Liver (tissue), 9 donors: Measurements from ENCODE around the gene NEIL1. TPM values are rescaled to one million over a fixed set of nuclear protein-coding genes. Genes with fewer than 3 reads are reported as not detected.

Experiments used
- DNase-seq: peaks from one replicate; pipeline ENCODE4 v3.0.0-alpha.2; 2017; ENCODE audit warnings: low spot score
- H3K27ac ChIP-seq, 2 donors: one replicate each; pipeline ENCODE4 v1.7.0; 2013; ENCODE audit warnings: inconsistent platforms in 2 of 2, low read length in 2 of 2, control low read depth in 1 of 2, low read depth in 1 of 2, mild to moderate bottlenecking in 1 of 2
- H3K27me3 ChIP-seq, 4 donors: one replicate each; pipeline versions ENCODE4 v1.6.1 to v1.7.0; 2013; ENCODE audit warnings: low read length in 3 of 4, inconsistent platforms in 1 of 4, mild to moderate bottlenecking in 1 of 4, moderate library complexity in 1 of 4; ENCODE audit not compliant: control insufficient read depth in 4 of 4, insufficient read depth in 4 of 4
- H3K36me3 ChIP-seq, 4 donors: one replicate each; pipeline versions ENCODE4 v1.6.1 to v1.7.0; 2013; ENCODE audit warnings: low read length in 3 of 4, mild to moderate bottlenecking in 3 of 4, low read depth in 1 of 4, moderate library complexity in 1 of 4; ENCODE audit not compliant: control insufficient read depth in 4 of 4, insufficient read depth in 3 of 4
- H3K4me1 ChIP-seq, 4 donors: one replicate each; pipeline versions ENCODE4 v1.6.1 to v1.7.0; 2013; ENCODE audit warnings: low read length in 3 of 4, mild to moderate bottlenecking in 3 of 4, moderate library complexity in 1 of 4; ENCODE audit not compliant: control insufficient read depth in 4 of 4, insufficient read depth in 4 of 4
- H3K4me3 ChIP-seq, 3 donors: one replicate each; pipeline versions ENCODE4 v1.6.1 to v1.7.0; 2013; ENCODE audit warnings: low read length in 3 of 3, control low read depth in 1 of 3, low read depth in 1 of 3, mild to moderate bottlenecking in 1 of 3
- H3K9ac ChIP-seq, 2 donors: one replicate each; pipeline ENCODE4 v1.7.0; 2013; ENCODE audit warnings: low read length in 2 of 2, mild to moderate bottlenecking in 2 of 2, moderate library complexity in 2 of 2, control low read depth in 1 of 2, low read depth in 1 of 2
- H3K9me3 ChIP-seq, 4 donors: one replicate each; pipeline versions ENCODE4 v1.6.1 to v1.7.0; 2013; ENCODE audit warnings: low read length in 3 of 4; ENCODE audit not compliant: control insufficient read depth in 4 of 4
- EGR1 ChIP-seq, 2 donors: IDR thresholded peaks; 2 replicates each; pipeline ENCODE4 v1.6.1; 2016 to 2018; ENCODE audit warnings: antibody characterized with exemption in 2 of 2, low read depth in 2 of 2
- FOXA1 ChIP-seq: IDR thresholded peaks from 2 replicates; pipeline ENCODE4 v1.6.1; 2016; ENCODE audit warnings: antibody characterized with exemption
- FOXA2 ChIP-seq: IDR thresholded peaks from 2 replicates; pipeline ENCODE4 v1.6.1; 2016; ENCODE audit warnings: antibody characterized with exemption
- GABPA ChIP-seq, 2 donors: IDR thresholded peaks in 1 of 2; conservative IDR thresholded peaks in 1 of 2; 2 replicates each; pipeline ENCODE4 v1.6.1; 2016; ENCODE audit warnings: antibody characterized with exemption in 2 of 2, mild to moderate bottlenecking in 1 of 2, moderate library complexity in 1 of 2
- HNF4A ChIP-seq, 2 donors: conservative IDR thresholded peaks; 2 replicates each; pipeline ENCODE4 v1.6.1; 2016; ENCODE audit warnings: antibody characterized with exemption in 2 of 2, mild to moderate bottlenecking in 2 of 2
- HNF4G ChIP-seq: IDR thresholded peaks from 2 replicates; pipeline ENCODE4 v1.6.1; 2016; ENCODE audit warnings: antibody characterized with exemption
- JUND ChIP-seq, 2 donors: IDR thresholded peaks; 2 replicates each; pipeline ENCODE4 v1.6.1; 2016; ENCODE audit warnings: antibody characterized with exemption in 2 of 2
- MAX ChIP-seq: IDR thresholded peaks from 2 replicates; pipeline ENCODE4 v1.6.1; 2016; ENCODE audit warnings: antibody characterized with exemption
- NR2F2 ChIP-seq: IDR thresholded peaks from 2 replicates; pipeline ENCODE4 v1.6.1; 2016; ENCODE audit warnings: antibody characterized with exemption
- RAD21 ChIP-seq, 2 donors: IDR thresholded peaks; 2 replicates each; pipeline ENCODE4 v1.6.1; 2016; ENCODE audit warnings: antibody characterized with exemption in 2 of 2, mild to moderate bottlenecking in 2 of 2
- RXRA ChIP-seq, 2 donors: IDR thresholded peaks; 2 replicates each; pipeline ENCODE4 v1.6.1; 2017 to 2018; ENCODE audit warnings: antibody characterized with exemption in 2 of 2, mild to moderate bottlenecking in 1 of 2
- SP1 ChIP-seq: IDR thresholded peaks from 2 replicates; pipeline ENCODE4 v1.6.1; 2018; ENCODE audit warnings: antibody characterized with exemption, mild to moderate bottlenecking
- TAF1 ChIP-seq: conservative IDR thresholded peaks from 2 replicates; pipeline ENCODE4 v1.6.1; 2016; ENCODE audit warnings: antibody characterized with exemption, mild to moderate bottlenecking
- YY1 ChIP-seq: IDR thresholded peaks from 2 replicates; pipeline ENCODE4 v1.6.1; 2016; ENCODE audit warnings: antibody characterized with exemption, mild to moderate bottlenecking
- WGBS: extraction: QIAGEN DNeasy Blood & Tissue Kit; methylation state at CpG from one replicate; pipeline ENCODE4 v1.1.7; 2013; 5-methylcytosine and 5-hydroxymethylcytosine counted together
- polyA plus RNA-seq, 2 donors: library from polyadenylated mRNA; stranded (reverse) in 1 of 2; unstranded in 1 of 2; fragments of 200-250 nt in 1 of 2; fragments of >200 nt in 1 of 2; fragmentation: Nextera tagmentation in 1 of 2; extraction: Ambion mirVana in 1 of 2; gene quantifications; one replicate each; pipeline versions ENCODE4 v1.2.1 to v1.2.3, GENCODE V29; 2013 to 2015
- total RNA-seq, 2 donors: library from RNA; depleted of rRNA; stranded (reverse); fragments of >200 nt; gene quantifications; one replicate each; pipeline ENCODE4 v1.2.3, GENCODE V29; 2014
- TF ChIP-seq, protein P1 (sequence below): IDR thresholded peaks from 2 replicates; pipeline ENCODE4 v1.6.1; 2016; ENCODE audit warnings: antibody characterized with exemption, mild to moderate bottlenecking
- TF ChIP-seq, protein P2 (sequence below): IDR thresholded peaks from 2 replicates; pipeline ENCODE4 v1.6.1; 2016; ENCODE audit warnings: antibody characterized with exemption
- donor health status: healthy.
- donor health status: healthy.
- donor health status: healthy.
- donor health status: healthy.
- donor health status: healthy.

Gene NEIL1
- total and polyA plus RNA-seq, 4 donors: 5.3 to 25.8 (median 17.5) TPM

DNA sequence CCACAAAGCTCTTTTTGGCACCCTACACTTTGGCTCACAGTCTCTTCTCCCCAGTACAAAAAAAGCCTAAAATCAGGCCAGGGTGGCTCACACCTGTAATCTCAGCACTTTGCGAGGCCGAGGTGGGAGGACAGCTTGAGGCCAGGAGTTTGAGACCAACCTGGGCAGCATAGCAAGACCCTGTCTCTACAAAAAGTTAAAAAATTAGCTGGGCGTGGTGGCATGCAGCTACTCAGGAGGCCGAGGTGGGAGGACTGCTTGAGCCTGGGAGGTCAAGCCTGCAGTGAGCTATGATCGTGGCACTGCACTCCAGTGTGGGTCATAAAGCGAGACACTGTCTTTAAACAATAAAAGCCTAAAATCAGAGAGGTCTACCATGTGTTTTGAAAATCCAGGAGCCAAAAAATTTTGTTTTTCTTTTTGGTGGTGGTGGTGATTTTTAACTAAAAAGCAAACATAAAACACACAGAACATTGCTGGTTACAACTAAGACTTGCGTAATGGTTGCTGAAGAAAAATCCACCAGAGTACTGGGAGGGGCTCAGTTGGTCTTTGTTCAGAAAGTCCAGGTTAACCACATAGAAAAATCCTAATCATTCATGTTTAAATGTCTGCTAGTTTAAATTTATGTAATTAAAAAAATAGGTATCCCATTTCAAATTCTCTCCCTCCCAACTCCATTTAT is 23.2 kb downstream of the NEIL1 start:
- WGBS: 60% methylated on average over 7 of the region's 7 CpGs
- peak in 1 of 2 donors; percentile 19 for TF ChIP-seq GABPA (IDR thresholded peaks at IDR 0.05 in 1 of 2, conservative IDR thresholded peaks at IDR 0.05 in 1 of 2)
- TF ChIP-seq SP1: peak; percentile 31
- TF ChIP-seq MAX: no peak
- no peak for TF ChIP-seq RAD21 (IDR thresholded peaks at IDR 0.05)
- TF ChIP-seq FOXA2: peak; percentile 16
- peak in 1 of 2 donors; percentile 33 for TF ChIP-seq RXRA (IDR thresholded peaks at IDR 0.05)
- TF ChIP-seq YY1: peak; percentile 69
- TF ChIP-seq, protein P1, sequence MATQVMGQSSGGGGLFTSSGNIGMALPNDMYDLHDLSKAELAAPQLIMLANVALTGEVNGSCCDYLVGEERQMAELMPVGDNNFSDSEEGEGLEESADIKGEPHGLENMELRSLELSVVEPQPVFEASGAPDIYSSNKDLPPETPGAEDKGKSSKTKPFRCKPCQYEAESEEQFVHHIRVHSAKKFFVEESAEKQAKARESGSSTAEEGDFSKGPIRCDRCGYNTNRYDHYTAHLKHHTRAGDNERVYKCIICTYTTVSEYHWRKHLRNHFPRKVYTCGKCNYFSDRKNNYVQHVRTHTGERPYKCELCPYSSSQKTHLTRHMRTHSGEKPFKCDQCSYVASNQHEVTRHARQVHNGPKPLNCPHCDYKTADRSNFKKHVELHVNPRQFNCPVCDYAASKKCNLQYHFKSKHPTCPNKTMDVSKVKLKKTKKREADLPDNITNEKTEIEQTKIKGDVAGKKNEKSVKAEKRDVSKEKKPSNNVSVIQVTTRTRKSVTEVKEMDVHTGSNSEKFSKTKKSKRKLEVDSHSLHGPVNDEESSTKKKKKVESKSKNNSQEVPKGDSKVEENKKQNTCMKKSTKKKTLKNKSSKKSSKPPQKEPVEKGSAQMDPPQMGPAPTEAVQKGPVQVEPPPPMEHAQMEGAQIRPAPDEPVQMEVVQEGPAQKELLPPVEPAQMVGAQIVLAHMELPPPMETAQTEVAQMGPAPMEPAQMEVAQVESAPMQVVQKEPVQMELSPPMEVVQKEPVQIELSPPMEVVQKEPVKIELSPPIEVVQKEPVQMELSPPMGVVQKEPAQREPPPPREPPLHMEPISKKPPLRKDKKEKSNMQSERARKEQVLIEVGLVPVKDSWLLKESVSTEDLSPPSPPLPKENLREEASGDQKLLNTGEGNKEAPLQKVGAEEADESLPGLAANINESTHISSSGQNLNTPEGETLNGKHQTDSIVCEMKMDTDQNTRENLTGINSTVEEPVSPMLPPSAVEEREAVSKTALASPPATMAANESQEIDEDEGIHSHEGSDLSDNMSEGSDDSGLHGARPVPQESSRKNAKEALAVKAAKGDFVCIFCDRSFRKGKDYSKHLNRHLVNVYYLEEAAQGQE: no peak
- peak; percentile 65 to 72 for TF ChIP-seq HNF4A (conservative IDR thresholded peaks at IDR 0.05)
- Histone ChIP-seq H3K4me3 (no peak overlapping the region), H3K36me3 (peaks cover 6 to 42% (median 30%) of the 10 kb centered on the region in 4 donors), H3K9me3 (no peaks in the 10 kb centered on the region), H3K27me3 (no peaks in the 10 kb centered on the region), H3K9ac (no peak overlapping the region), H3K27ac (peak overlapping the region; percentile 98 to 99), H3K4me1 (peaks cover 1 to 22% (median 20%) of the 10 kb centered on the region in 4 donors)
- DNase-seq: no peak

- Histone ChIP-seq H3K36me3 (peaks cover 9 to 44% (median 32%) of the 10 kb centered on the region in 4 donors), H3K4me3 (no peak overlapping the region), H3K4me1 (peaks cover 1 to 22% (median 20%) of the 10 kb centered on the region in 4 donors), H3K27me3 (no peaks in the 10 kb centered on the region), H3K9ac (no peak overlapping the region), H3K27ac (no peak overlapping the region), H3K9me3 (no peaks in the 10 kb centered on the region)
- 94% methylated on average over 1 of the region's 1 CpG for WGBS
- no peak for DNase-seq
- TF ChIP-seq NR2F2: no peak
- TF ChIP-seq, protein P2, sequence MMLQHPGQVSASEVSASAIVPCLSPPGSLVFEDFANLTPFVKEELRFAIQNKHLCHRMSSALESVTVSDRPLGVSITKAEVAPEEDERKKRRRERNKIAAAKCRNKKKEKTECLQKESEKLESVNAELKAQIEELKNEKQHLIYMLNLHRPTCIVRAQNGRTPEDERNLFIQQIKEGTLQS: no peak
- TF ChIP-seq SP1: no peak
- no peak for TF ChIP-seq FOXA2
- no peak for TF ChIP-seq HNF4G
- TF ChIP-seq JUND (IDR thresholded peaks at IDR 0.05): no peak
- TF ChIP-seq EGR1 (IDR thresholded peaks at IDR 0.05; ENCODE audit: low read depth in 2 of 2): no peak
- no peak for TF ChIP-seq RXRA (IDR thresholded peaks at IDR 0.05)
- TF ChIP-seq FOXA1: no peak
- TF ChIP-seq MAX: no peak
- TF ChIP-seq TAF1: no peak
Measured at GRCh38 chr15:75371486-75371885, 24.6 kb downstream of the NEIL1 start.
